ENCODE data around the gene SCAP. TPM values are rescaled to one million over a fixed set of nuclear protein-coding genes. Genes with fewer than 3 reads are reported as not detected.

SCAP gene
- total RNA-seq, 2 experiments from 2014 or later, result 58.3 to 60.3 TPM

DNA sequence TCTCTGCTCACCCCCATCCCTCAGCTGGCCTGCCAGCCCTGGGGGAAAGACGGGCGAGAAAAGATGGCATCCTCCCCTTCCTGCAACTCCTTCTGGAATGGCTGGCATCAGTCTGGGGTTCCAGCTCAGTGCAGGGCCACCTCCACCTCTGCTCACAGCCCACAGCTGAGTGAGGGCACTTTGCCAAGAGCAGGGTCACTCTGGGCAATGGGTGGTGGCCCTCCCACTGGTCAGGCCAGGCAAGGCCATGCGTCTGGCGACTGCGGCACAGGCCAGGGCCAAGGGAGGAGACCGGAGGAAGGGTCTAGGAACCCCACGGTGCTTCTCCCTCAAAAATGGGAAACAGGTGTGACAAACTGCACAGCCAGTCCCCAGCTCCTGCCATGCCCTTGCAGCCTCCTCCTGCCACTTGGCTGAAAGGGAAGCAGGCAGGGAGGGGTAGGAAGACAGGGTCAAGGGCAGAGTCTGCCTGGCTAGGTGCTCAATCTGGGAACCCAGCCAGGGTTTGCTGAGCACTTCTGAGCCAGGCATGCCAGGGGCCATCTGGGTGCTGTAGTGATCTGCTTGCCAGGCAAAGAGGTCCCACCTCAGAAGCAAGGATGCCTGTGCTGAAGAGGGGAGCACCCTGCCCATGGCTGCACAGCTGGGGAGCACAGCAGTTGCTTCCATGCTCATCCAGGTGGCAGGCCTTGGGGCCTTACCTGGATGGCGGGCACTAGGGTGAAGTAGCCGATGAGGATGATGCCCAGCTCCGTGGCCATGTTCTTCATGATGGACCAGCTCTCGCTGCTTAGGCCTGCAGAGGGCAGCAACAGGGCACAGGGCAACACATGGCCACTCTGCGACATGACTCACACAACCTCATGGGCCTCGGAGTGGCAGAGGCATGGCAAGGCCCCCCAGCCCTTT, 53.7 kb downstream of the SCAP start:
- H3K27ac ChIP-seq (ENCODE audit: low read depth in 1 of 2, low read length in 2 of 2), result peak overlapping the region; percentile 62 to 82
- TF ChIP-seq CTCF (IDR thresholded peaks at IDR 0.05), result no peak
- H3K4me1 ChIP-seq (ENCODE audit: insufficient read depth, low read length), result peaks cover 17% of the 10 kb centered on the region
- H3K27me3 ChIP-seq (ENCODE audit: control insufficient read depth in 1 of 2, insufficient read depth in 2 of 2, low read length in 2 of 2), result no peaks in the 10 kb centered on the region
- H3K4me3 Mint-ChIP-seq, result no peak overlapping the region
- H3K9me3 ChIP-seq (ENCODE audit: control insufficient read depth in 1 of 2, insufficient read depth in 1 of 2, low read length in 2 of 2), result no peaks in the 10 kb centered on the region
- no peaks in the 10 kb centered on the region for H3K9me3 Mint-ChIP-seq
- intact Hi-C loops (cut with DNase I, micrococcal nuclease), result loop anchor here (1.0 to 5.0 kb wide), 7 partner anchors 54 to 570 kb away; partner anchors contain the start of genes DHX30 (in 1 of the 2), ELP6 (in 1 of the 2) and SMARCC1 (in 1 of the 2)
- H3K36me3 Mint-ChIP-seq (ENCODE audit: low read depth), result peaks cover 35% of the 10 kb centered on the region
- peak in 2 of 14 experiments; percentile 30 to 46 for DNase-seq
- peak overlapping the region; percentile 94 for H3K27ac Mint-ChIP-seq
- H3K27me3 Mint-ChIP-seq, result no peaks in the 10 kb centered on the region
- ChIA-PET POLR2A (interaction anchor here (0.6 to 2.1 kb wide), 8 partner anchors 41 to 1190 kb away, joined by 3 to 16 read pairs (median 4); partner anchors contain the start of genes ELP6, PTPN23, SCAP and SETD2), CTCF (interaction anchor here (1.1 to 2.8 kb wide), 6 partner anchors 11 to 54 kb away, joined by 3 to 51 read pairs (median 4); partner anchors contain the start of genes PTPN23 and SCAP)
- no peak for ATAC-seq (ENCODE audit: poor library complexity)
- peaks cover 54% of the 10 kb centered on the region for H3K36me3 ChIP-seq (ENCODE audit: insufficient read depth, low read length)
- no peak overlapping the region for H3K4me3 ChIP-seq (ENCODE audit: low read length)
- H3K4me1 Mint-ChIP-seq (ENCODE audit: low read depth), result peaks cover 12% of the 10 kb centered on the region

GRCh38 chr3:47420511-47421484, 54.9 kb downstream of the SCAP start:
- Histone ChIP-seq H3K27me3 (ENCODE audit: control insufficient read depth in 1 of 2, insufficient read depth in 2 of 2, low read length in 2 of 2) (no peaks in the 10 kb centered on the region), H3K4me1 (ENCODE audit: insufficient read depth, low read length) (peaks cover 17% of the 10 kb centered on the region), H3K9me3 (ENCODE audit: control insufficient read depth in 1 of 2, insufficient read depth in 1 of 2, low read length in 2 of 2) (no peaks in the 10 kb centered on the region), H3K4me3 (ENCODE audit: low read length) (no peak overlapping the region), H3K27ac (ENCODE audit: low read depth in 1 of 2, low read length in 2 of 2) (peak overlapping the region; percentile 62 to 82), H3K36me3 (ENCODE audit: insufficient read depth, low read length) (peaks cover 54% of the 10 kb centered on the region)
- Mint-ChIP-seq H3K4me3 (peak overlapping the region; percentile 57), H3K27ac (peak overlapping the region; percentile 94), H3K9me3 (no peaks in the 10 kb centered on the region), H3K27me3 (no peaks in the 10 kb centered on the region), H3K4me1 (ENCODE audit: low read depth) (peaks cover 12% of the 10 kb centered on the region), H3K36me3 (ENCODE audit: low read depth) (peaks cover 40% of the 10 kb centered on the region)
- DNase-seq, result peak; percentile 78 to 94 (median 86)
- ChIA-PET CTCF (interaction anchor here (0.6 to 2.8 kb wide), 16 partner anchors 8 to 404 kb away, joined by 3 to 51 read pairs (median 4); partner anchors contain the start of genes PTPN23 and SCAP), POLR2A (interaction anchor here (0.6 to 2.1 kb wide), 8 partner anchors 40 to 1191 kb away, joined by 3 to 16 read pairs (median 4); partner anchors contain the start of genes ELP6, PTPN23, SCAP and SETD2)
- peak; percentile 99 for ATAC-seq (ENCODE audit: poor library complexity)
- peak; percentile 84 for TF ChIP-seq CTCF (IDR thresholded peaks at IDR 0.05)
- intact Hi-C loops (cut with DNase I, micrococcal nuclease), result loop anchor here (1.0 to 5.0 kb wide), 7 partner anchors 56 to 572 kb away; partner anchors contain the start of genes DHX30 (in 1 of the 2), ELP6 (in 1 of the 2) and SMARCC1 (in 1 of the 2)

Data from CD4-positive, alpha-beta T cell (primary cell).